ENCODE results near the gene PLA2G4F.

The PLA2G4F gene

DNA sequence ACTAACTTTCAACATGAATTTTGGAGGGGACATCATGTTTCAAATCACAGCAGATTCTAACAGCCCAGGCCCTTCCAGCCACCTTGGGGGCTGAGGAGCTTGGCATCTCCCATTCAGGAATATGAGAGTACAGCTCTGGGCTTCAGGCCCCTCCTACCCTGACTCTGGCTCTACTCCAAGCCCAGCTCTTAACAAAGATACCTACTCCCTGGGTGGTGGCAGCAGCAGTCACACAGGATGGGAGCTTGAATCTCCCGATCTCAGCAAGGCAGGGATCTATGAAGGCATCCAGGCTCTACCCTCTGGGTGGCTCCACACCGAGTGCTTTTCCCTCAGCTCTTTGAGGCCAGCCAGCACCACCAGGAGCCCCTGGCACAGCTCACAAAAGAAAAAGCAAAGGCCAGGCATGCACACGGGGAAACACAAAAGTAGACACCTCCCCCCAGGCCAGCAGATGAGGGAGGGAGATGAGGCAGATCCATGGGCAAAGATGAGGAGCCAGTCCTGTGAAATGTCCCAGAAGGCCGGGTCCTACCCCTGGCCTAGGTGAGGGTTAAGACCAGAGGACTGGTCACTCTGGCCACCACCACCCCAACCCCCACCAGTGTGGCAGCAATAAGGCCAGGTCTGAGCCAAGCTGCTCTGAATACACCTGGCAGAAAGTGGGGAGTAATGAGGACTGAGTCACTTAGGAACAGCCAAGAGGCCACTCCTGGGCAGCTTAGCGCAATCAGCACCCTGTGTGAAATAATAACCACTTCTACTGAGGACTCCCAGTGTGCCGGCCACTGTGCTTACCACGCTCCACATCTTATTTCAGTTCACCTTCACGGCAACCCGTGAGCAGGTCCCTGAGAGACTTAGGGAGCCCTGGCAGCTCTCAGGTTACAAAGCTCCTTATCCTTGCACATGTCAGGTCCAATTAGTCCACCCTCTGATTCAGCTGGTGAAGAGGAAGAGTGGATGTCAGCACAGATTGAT is 24.3 kb downstream of the PLA2G4F start:
- no peak for DNase-seq (ENCODE audit: low spot score)
- TF ChIP-seq, protein P1, sequence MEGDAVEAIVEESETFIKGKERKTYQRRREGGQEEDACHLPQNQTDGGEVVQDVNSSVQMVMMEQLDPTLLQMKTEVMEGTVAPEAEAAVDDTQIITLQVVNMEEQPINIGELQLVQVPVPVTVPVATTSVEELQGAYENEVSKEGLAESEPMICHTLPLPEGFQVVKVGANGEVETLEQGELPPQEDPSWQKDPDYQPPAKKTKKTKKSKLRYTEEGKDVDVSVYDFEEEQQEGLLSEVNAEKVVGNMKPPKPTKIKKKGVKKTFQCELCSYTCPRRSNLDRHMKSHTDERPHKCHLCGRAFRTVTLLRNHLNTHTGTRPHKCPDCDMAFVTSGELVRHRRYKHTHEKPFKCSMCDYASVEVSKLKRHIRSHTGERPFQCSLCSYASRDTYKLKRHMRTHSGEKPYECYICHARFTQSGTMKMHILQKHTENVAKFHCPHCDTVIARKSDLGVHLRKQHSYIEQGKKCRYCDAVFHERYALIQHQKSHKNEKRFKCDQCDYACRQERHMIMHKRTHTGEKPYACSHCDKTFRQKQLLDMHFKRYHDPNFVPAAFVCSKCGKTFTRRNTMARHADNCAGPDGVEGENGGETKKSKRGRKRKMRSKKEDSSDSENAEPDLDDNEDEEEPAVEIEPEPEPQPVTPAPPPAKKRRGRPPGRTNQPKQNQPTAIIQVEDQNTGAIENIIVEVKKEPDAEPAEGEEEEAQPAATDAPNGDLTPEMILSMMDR (IDR thresholded peaks at IDR 0.05; ENCODE audit: extremely low read depth, missing control alignments) = no peak

DNA sequence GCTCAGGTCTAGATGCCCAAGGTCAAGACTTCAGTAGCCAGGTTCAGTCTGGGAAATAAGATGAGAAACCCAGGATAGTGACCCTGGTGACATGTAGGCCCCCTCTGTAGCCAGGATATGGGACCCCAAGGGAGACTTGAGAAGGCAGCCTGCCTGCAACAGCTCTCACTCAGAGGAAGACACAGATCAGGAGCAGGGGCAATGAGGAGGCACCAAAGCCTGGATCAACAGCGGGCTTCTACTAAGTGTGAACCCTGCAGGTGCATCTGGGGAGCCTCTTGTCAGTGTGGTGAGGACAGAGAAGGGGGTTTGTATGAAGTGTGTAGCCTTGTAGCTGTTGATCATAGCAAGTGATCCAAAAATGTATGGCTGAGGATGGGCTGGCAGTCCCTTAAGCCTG is 25.4 kb downstream of the PLA2G4F start:
- no peak for DNase-seq (ENCODE audit: low spot score)
- TF ChIP-seq, protein P1 (IDR thresholded peaks at IDR 0.05; ENCODE audit: extremely low read depth, missing control alignments) = no peak

DNA sequence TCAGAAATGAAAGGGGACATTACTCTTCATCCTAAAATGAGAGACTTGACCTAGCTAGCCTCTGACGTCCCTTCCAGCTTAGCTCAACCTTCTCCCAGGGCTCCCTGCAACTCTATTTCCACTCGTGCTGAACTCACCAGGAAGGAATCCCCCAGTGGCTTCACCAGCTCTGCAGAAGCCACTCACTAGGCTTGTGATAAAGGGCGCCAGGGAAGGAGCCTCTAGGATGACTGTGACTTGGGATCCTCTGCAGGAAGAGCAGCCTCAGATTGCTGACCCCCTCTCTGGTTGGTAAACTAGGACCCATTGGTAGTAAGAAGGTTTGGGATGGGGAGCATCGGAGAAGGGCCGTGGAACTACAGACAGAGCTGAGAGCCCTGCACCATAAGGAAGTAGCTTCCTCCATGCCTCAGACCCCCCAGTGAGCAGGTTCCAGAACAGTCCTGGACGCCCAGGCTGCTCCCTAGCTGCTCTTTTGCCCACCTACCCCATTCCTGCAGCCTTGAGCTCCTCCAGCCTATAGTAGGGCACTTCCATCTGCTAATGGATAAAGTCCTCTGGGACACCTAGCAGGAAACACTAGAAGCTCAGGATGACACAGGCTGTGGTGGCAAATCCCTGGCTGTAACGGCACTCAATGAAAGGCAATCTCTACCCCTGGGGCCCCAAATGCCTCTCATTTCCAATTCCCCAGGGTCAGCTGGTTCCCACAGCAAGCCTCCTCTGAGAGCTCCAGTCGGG is 26.0 kb downstream of the PLA2G4F start:
- TF ChIP-seq, protein P1 (IDR thresholded peaks at IDR 0.05; ENCODE audit: extremely low read depth, missing control alignments) = no peak
- DNase-seq (ENCODE audit: low spot score) = no peak

DNA sequence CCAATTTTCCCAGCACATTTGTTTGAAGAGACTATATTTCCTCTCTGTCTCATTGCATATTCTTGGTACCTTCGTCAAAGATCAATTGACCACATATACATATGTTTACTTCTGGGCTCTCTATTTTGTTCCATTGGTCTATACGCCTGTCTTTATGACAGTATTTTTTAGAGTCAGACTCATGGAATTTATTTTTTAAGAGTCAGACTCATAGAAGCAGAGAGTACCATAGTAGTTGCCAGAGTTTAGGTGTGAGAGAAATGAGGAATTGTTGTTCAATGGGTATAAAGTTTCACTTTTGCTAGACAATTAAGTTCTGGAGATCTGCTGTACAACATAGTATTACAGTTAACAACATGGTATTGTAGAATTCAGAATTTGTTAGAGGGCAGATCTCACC is 27.1 kb downstream of the PLA2G4F start:
- DNase-seq (ENCODE audit: low spot score) = no peak
- TF ChIP-seq, protein P1 (IDR thresholded peaks at IDR 0.05; ENCODE audit: extremely low read depth, missing control alignments) = no peak

DNA sequence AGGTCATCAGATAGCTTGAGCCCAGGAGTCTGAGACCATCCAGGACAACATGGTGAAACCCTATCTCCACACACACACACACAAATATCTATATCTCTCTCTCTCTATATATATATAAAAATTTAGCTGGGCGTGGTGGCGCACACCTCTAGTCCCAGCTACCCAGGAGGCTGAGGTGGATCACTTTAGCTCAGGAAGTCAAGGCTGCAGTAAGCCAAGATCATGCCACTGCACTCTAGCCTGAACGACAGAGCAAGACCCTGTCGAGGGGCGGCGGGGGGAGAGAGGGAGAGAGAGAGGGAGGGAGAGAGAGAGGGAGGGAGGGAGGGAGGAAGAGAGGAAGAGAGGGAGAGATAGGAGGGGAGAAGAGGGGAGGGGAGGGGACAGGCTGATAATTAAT is 28.0 kb downstream of the PLA2G4F start:
- TF ChIP-seq, protein P1 (IDR thresholded peaks at IDR 0.05; ENCODE audit: extremely low read depth, missing control alignments) = no peak
- no peak for DNase-seq (ENCODE audit: low spot score)

DNA sequence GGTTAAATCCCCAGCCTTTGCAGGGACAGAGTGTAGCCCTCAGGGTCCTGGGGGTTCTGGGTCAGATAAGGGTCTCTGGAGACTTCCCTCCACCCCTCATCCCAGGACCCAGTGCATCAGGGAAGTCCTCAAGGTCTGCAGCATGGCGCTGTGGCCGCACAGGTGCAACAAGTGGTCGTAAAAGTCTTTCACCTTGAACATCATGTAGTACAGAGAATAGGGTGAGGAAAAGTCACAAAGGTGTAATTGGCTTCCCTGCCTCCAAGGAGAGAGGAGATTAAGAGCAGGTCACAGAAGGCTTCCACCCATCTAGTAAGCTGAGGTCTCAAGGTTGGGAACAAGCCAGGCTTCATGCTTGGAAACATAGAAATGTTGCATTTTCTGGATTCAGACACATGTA is 32.9 kb downstream of the PLA2G4F start:
- no peak for DNase-seq (ENCODE audit: low spot score)
- TF ChIP-seq, protein P1 (IDR thresholded peaks at IDR 0.05; ENCODE audit: extremely low read depth, missing control alignments) = no peak

DNA sequence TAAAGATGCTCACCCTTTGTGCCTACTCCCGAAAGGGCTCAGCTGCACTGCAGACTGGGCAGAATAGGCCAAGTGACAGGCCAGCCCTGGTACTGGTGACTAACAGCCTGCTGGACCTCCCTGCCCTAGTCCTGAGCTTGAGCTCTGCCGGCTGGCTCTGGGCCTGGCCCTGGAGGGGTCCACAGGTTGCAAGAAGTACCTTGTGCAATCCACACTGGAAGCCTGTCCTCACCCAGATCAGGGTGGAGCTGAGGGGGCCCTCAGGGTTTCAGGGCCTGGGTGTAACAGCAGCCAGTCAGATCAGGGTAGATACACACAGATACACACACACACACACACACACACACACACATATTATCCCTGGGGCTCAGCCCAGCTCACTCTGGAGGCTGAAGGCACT is 34.8 kb downstream of the PLA2G4F start:
- DNase-seq (ENCODE audit: low spot score) = no peak
- TF ChIP-seq, protein P1 (IDR thresholded peaks at IDR 0.05; ENCODE audit: extremely low read depth, missing control alignments) = no peak

All from GM20000 (cell line).